ENCODE measurements around the gene TTC33.
"Not testable (repeated sequence)": the region's sequence is repeated elsewhere in the genome, so short reads cannot be mapped to it uniquely, and the experiment has no call there.

Gene TTC33

GRCh38 chr5:40779561-40779960 is 23.8 kb upstream of the TTC33 start:
- no peak for DNase-seq

DNA sequence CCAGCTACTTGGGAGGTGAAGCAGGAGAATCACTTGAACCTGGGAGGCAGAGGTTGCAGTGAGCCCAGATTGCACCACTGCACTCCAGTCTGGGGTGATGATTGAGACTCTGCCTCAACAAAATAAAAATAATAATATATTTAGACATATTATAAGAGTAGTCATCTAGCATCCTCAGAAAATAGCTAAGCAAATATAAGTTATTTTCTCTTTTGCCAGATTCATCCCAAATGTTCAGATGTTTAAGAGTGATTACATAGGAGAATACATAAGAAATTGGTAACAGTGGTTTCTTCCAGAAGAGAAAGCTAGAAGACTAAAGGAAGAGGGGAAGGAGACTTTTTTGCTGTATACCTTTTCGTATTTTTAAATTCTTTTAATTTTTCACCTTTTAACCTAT is 22.4 kb upstream of the TTC33 start:
- DNase-seq: no peak

GRCh38 chr5:40776658-40776977 is 20.9 kb upstream of the TTC33 start:
- no peak for DNase-seq

DNA sequence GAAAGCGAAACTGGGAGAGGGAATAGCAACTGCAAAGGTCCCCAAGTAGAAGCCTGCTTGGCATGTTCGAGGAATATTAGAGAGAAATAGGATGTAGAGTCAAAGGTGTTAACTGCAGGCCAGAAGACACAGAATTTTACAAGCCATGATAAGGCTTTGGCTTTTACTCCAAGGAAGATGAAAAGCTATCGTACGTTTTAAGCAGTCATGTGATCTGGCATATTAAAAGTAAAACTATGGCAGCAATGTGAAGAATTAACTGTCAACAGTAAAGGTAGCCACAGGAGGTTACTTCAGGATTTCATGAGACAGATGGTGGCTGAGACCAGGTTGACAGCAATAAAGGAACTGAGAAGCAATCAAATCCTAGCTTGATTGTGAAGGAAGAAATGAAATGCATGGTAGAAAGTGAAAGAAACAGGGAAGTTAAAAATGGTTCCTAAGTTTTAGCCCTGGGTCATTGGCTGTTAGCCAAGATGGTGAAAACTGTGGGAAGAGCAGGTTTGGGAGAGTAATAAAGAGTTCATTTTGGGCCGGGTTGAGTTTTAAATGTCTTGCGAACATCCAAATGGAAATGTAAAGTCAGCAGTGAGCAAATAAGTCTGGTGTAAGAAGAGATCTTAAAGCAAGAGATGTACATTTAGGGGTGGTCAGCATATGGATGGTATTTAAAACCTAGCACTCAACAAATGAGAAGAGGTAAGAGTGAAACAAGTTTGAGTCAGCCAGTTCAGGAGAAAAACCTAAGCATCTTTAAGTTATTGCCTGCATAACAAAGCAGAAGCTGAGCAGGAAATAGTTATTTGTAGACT is 20.3 kb upstream of the TTC33 start:
- DNase-seq: no peak

DNA sequence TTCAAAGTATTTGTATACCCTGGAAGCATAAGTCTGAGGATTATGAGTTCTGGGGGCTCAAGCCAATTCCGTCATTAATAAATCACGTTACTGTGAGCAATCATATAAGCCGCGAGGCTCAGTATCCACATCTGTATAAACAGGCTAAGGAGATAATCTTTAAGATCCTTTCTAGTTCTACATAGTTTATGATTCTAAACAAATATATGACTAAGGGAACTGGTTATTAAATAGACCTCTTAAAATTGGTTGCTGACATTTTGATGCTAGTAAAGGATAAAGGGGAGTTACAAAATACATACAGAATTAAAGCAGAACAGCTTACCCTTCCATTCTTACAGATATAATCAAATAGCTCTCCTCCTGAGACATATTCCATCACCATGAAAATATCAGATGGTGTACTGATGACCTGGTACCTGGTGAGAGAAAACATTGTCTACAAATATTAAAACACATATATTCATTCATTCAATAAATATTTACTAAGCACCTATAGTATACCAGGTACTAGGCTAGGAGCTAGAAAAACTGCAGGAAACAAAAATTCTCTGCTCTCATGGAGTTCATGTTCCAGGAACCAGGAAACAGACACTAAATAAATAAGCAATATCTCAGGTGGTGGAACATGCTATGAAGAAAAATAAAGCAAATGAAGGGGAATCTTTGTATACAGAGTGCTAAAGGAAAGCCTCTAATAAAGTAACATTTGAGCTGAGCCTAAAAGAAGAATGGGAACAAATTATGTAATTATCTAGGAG is 19.5 kb upstream of the TTC33 start:
- no peak for DNase-seq

GRCh38 chr5:40774623-40775022 is 18.9 kb upstream of the TTC33 start:
- DNase-seq: no peak

GRCh38 chr5:40770764-40771163 is 15.0 kb upstream of the TTC33 start:
- no peak for DNase-seq

DNA sequence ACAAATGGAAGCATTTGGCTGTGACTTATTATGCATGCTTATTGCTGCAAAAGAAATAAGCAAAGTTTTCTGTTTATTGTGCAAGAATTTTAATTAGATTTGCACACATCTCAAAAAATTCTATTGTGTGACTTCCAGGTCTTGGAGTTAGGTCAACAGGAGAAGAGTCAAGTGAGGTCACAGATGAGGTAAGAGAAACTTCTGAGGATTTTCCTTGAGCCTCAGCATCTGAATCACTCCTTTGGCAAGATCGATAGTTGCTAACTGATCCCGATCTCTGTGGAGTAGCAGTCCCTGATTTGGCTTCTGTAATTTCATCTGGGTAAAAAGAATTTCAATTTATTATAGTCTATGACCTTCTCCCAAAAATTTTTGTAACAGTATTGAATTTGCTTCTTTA is 6.9 kb upstream of the TTC33 start:
- DNase-seq: no peak

- DNase-seq: no peak
Observed at GRCh38 chr5:40757400-40757799, 1.6 kb upstream of the TTC33 start.

DNA sequence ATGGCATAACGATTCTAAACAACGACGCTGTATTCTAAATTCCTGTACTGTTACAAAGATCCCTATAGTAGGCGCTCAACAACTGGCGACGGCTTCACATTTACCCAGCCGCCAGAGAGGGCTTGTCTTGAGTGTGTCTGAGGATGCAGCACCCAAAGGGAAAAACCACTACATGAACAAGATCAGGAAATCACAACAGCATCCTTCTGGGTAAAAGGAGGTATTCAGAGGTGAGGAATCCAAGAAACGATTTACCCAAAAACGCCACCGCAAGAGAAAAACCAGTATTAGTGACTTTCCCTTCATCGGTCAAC is 711 bp downstream of the TTC33 start:
- DNase-seq: peak; percentile 85

DNA sequence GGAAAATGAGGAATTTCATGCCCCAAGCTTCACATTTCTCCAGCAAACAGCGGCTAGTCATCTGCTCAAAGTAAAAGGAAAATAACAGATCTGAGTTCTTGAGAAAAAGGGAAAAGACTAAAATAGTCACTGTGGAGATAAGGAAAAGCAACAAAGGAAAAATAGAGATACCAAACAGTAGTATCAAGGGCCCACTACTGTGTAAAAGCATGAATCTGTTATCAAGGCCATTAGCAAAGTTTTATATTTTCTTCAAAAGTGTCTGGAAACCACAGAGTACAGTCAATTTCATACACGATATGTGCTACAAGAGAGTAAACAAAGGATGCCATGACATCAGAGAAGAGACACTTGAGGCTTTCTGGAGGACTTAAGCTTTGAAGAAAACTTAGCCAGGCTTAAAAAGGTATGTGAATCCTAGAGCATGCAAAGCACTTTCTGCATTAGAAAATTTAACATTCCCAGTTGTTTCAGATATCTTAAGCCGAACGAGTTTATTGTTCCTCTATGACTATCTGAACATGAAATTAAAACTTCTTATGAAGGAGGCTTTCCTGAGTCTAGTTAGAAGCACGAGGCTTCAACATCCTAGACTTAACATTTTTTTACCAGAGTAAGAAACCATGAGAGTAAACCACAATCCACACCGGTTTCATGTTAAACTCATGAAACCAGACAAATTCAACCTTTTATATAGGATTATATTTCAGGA is 1.2 kb downstream of the TTC33 start:
- DNase-seq: peak; percentile 49

- DNase-seq: no peak
Observed at GRCh38 chr5:40746703-40747102, 9.1 kb downstream of the TTC33 start.

DNA sequence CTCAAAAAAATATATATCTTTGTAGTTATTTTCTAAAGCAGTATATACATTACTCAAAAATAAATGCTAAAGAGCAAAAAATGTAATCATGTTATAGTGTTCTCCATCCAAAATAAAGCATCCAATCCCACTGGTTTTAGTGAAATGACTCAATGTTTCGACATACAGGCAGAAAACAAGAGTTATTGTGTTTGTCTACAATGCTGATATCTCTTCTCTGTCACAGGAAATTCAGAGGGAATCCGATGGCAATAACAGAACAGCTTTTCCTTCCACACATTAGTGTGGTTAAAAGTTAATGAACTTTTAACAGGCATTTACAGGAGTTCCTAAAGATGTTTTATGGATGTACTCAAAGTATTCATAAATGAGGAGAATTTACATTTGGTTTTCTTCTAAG is 12.0 kb downstream of the TTC33 start:
- no peak for DNase-seq

DNA sequence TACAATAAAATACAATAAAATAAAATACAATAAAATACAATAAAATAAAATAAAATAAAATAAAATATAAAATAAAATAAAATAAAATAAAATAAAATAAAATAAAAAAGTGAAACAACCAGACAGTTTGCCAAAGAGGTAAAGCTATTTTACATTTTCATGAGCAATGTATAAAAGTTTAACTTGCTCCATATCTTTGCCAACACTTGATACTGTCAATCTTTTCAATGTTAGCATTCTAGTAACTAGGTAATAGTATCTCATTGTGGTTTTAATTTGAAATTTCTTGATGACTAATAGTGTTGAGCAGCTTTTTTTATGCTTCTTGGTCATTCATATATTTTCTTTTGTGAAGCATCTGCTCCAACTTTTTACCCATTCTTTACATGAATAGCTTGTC is 17.3 kb downstream of the TTC33 start:
- no peak for DNase-seq

GRCh38 chr5:40736103-40736875 is 19.5 kb downstream of the TTC33 start:
- peak; percentile 78 for DNase-seq

DNA sequence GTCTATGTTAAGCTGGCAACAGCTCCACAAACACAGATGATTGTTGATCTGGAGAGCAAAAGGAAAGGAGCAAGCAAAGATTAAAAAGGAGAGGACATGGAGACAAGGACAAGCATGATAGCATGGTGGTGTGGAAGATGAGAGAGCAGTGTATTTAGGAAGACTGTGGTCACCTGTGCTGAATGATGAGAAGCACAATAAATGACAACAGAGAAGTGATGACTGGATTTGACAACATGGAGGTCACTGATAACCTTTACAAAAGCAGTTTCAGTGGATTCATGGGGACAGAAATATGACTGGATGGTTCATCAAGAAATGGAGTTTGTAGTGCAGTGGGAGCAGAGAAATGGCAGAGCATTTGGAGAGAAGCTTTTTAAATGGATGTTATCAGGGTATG is 20.2 kb downstream of the TTC33 start:
- no peak for DNase-seq

DNA sequence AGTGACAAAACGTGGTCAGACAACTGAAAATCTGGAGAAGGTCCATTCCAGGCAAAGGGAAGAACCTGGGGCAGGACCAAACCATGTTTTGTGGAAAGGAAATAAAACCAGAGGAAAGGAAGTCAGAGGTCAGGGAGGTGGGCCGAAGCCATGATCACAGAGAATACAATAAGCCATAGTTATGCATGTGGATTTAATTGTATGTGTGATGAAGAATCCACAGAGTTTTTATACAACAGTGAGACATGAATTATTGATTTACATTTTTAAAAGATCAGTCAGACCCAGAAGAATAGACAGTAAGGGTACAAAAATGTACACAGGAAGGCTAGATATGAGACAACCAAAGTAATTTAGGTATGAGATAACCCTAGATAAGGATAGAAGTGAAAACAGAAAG is 20.8 kb downstream of the TTC33 start:
- no peak for DNase-seq

- DNase-seq: no peak
Observed at GRCh38 chr5:40733879-40734563, 21.7 kb downstream of the TTC33 start.

DNA sequence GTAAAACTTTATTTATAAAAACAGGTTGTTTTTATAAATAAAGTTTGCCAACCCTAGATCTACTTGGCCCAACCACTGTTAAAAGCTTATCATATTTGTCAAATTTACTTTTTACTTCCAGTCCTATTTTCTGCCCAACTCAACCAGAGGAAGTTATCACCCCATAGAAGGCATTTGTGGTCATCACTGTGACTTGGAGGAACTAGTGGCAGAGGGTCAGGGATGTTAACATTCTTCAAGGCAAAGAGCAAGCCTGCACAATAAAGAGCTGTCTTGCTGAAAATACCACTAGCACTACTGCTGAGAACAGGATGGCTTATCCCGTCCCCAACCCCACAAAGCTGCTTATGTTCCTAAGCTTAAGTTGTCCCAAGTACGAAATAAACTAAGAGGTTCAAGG is 22.3 kb downstream of the TTC33 start:
- no peak for DNase-seq

- not testable (repeated sequence) for DNase-seq
Observed at GRCh38 chr5:40722497-40722911, 33.3 kb downstream of the TTC33 start.

- no peak for DNase-seq
Observed at GRCh38 chr5:40720069-40720468, 35.7 kb downstream of the TTC33 start.

- DNase-seq: no peak
Observed at GRCh38 chr5:40717281-40717680, 38.5 kb downstream of the TTC33 start.

- DNase-seq: no peak
Observed at GRCh38 chr5:40716590-40716989, 39.2 kb downstream of the TTC33 start.

All from activated CD4-positive, alpha-beta T cell treated with anti-CD3 and anti-CD28 coated beads, Interleukin-2, Interleukin-6, amounts not matched to agents 100 ng/mL and 50 ng/mL, durations not matched to agents 16 hours and 8 hours (primary cell).